Retinal pigment epithelial cell (primary cell): ENCODE results near the gene SRGAP3.

Source experiments
- DNase-seq: peaks from one replicate; pipeline ENCODE4 v3.0.0-alpha.2; 2010; ENCODE audit warnings: low read depth
- H3K4me3 ChIP-seq: 2 replicates; pipeline ENCODE4 v1.5.1; 2011; ENCODE audit warnings: mild to moderate bottlenecking, low read length, control low read depth, moderate library complexity
- TF ChIP-seq, protein P1 (sequence below): conservative IDR thresholded peaks from 2 replicates; pipeline ENCODE4 v1.5.1; 2011; ENCODE audit warnings: low read depth, low read length, control low read depth, inconsistent platforms

The SRGAP3 gene

DNA sequence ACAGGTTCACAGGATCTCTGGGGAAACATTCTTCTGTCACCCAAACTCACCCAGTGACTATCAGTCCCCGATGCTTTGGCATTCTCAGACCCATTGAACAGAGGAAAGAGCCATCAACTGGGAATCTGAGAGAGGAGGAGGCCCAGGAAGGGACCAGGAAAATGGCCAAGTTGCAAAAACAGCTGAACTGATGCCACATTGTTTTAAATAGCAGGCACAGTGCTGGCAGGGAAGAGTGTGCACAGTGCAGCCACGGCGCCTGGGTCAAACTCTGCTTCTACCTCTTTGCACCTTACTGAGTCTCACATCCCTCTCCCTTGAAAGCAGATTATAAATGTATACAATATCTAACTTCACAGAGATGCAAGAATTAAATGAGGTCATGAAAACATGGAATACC lies 66.4 kb downstream of the SRGAP3 start:
- no peak for DNase-seq
- no peak overlapping the region for H3K4me3 ChIP-seq
- TF ChIP-seq, protein P1, sequence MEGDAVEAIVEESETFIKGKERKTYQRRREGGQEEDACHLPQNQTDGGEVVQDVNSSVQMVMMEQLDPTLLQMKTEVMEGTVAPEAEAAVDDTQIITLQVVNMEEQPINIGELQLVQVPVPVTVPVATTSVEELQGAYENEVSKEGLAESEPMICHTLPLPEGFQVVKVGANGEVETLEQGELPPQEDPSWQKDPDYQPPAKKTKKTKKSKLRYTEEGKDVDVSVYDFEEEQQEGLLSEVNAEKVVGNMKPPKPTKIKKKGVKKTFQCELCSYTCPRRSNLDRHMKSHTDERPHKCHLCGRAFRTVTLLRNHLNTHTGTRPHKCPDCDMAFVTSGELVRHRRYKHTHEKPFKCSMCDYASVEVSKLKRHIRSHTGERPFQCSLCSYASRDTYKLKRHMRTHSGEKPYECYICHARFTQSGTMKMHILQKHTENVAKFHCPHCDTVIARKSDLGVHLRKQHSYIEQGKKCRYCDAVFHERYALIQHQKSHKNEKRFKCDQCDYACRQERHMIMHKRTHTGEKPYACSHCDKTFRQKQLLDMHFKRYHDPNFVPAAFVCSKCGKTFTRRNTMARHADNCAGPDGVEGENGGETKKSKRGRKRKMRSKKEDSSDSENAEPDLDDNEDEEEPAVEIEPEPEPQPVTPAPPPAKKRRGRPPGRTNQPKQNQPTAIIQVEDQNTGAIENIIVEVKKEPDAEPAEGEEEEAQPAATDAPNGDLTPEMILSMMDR: no peak

DNA sequence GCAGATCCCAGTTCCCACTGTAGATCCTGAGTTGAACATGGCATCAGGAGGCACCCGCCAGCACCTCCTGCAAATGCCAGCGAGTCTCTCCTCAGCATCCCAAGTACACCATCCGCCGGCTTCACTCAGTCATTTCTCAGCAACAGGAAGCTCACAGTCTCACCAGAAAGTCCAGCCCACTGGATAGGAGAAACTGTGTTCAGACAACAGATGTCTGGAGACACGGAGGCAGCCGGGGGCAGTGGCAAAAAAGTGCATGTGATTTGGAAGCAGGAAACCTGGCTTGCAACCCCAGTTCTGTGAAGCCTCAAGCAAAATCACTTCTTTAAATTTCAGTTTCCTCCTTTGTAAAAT lies 68.7 kb downstream of the SRGAP3 start:
- TF ChIP-seq, protein P1: no peak
- DNase-seq: no peak
- H3K4me3 ChIP-seq: no peak overlapping the region

DNA sequence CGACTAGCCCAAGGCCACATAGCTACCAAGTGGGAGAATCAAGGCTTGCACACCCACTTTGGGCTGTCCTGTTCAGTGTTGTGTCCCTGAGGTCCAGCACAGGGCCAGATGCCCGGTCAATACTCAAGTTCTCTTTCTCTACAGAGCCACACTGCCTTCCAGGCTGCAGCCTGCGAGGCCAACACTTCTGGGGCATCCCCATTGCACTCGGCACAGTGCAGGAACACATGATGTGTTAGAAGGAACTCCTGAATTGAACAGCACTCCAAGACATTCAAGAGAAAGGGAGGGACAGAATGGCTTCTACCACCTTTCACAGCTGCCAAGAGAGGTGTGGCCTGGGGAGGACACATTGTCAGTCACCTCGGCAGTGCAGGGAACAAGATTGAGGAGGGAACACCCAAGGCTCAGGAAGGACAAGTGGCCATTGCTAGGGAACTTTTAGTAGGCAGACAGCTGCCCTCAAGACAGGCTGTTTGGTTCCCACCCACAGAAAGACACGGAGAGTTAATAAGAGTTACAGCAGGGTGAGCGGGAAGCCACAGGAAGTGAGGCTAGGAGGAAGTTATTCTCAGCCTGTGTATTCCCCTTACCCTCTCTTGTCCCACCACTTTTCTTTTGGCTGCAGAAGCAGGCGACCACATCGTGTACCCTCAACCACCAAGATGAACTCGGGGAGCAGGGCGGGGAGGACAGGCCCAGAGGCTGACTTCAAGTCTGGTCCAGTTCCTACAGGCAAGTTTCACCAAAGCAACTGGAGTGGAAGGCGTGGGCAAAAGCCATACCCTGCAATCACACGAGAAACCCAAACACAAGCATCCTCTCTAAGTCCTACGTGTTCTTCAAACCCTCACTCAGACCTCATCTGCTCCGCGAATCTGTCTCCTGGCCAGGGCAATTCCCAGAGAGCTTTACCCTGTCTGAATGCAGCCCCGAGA lies 69.4 kb downstream of the SRGAP3 start:
- DNase-seq: no peak
- TF ChIP-seq, protein P1: no peak
- H3K4me3 ChIP-seq: no peak overlapping the region

DNA sequence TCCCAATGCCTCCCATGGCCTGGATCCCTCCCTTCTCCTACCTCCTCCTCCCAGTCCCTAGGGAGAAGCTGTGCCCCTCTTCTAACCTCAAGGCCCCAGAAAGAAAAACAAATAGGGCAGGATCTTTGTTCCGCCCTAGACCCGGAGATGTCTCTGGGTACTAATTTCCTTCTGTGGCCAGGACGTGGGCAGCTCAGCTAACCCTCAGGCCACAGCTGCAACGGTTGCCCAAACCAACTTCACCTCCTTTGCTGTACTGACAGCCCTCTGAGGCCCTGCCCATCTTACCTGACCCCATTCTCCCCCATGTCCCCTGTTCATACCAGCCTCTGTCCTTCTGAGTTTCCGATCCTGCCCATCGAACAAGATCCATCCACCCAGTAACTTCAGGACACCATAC lies 70.7 kb downstream of the SRGAP3 start:
- H3K4me3 ChIP-seq: no peak overlapping the region
- TF ChIP-seq, protein P1: no peak
- DNase-seq: no peak

DNA sequence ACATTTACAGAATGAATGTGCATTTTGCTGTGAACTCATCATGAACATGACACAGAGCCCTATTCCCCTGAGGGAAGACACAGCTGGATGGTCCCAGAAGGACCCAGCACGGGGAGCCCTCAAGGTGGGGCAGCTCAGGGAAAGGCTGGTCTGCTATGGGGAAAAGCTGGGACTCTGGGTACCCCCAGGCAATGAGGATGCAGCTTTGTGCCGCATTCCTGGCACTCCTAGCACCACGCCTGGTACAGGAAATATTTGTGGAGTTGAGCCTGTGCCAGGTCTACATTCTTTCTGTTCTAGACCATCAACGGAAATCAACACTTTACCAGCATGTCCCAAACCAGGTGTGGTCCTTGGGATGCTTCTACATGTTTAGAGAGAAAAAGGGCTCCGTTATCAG lies 74.0 kb downstream of the SRGAP3 start:
- TF ChIP-seq, protein P1: no peak
- H3K4me3 ChIP-seq: no peak overlapping the region
- DNase-seq: peak; percentile 47

DNA sequence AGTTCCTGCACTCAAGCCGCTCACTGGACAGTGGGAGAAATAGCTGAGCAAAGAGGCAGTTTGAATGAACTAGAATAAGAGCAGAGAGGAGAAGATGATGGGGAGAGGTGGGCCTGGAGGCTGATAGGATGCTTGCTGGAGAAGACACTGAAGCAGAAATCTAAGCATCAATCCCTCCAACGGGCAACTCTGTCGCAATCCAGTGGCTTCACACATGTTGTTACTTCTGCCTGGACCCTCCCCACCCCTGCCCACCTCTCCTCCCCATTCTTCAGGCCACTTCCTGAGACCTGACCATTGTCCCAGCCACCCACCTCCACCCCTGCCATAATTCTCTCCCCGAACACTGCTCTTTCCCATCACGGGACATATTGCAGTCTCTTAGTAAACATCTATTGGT lies 76.0 kb downstream of the SRGAP3 start:
- no peak overlapping the region for H3K4me3 ChIP-seq
- DNase-seq: no peak
- TF ChIP-seq, protein P1: no peak

DNA sequence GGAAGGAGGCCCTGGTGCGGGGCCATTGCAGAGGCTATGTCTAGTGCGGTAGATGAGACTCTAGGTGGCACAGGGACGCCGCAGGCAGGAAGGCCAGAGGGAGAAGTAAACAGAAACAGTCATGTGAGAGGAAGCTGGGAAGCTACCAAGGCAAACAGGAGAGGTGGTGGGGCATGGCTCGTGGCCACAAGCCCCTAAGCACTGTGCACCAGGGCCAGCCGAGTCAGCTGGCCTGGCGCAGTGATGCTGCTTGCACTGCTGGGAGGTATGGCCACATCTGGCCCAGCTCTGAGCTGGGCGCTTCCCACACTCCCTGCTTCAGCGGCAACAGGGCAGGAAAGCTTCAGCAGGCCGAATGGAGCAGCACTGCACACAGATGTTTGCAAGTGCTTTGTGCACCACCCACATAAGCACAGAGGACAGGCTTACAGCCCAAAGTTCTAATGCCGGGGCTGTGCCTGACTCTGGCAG lies 76.6 kb downstream of the SRGAP3 start:
- DNase-seq: no peak
- TF ChIP-seq, protein P1: no peak
- no peak overlapping the region for H3K4me3 ChIP-seq
